ENCODE results near the gene C1QTNF2. TPM values are rescaled to one million over a fixed set of nuclear protein-coding genes. Genes with fewer than 3 reads are reported as not detected.

C1QTNF2 gene
- total and polyA plus RNA-seq, 4 donors: 0.17 to 0.37 (median 0.23) TPM

GRCh38 chr5:160361624-160362228, 8.7 kb downstream of the C1QTNF2 start:
- Histone ChIP-seq H3K4me3 (ENCODE audit: low read depth in 1 of 3, low read length in 3 of 3) (no peak overlapping the region), H3K9ac (ENCODE audit: low read depth in 1 of 2, low read length in 2 of 2) (no peak overlapping the region), H3K27me3 (ENCODE audit: control insufficient read depth in 4 of 4, insufficient read depth in 4 of 4, low read length in 3 of 4) (no peaks in the 10 kb centered on the region), H3K27ac (ENCODE audit: low read depth in 1 of 2, low read length in 2 of 2) (no peak overlapping the region), H3K36me3 (ENCODE audit: control insufficient read depth in 4 of 4, insufficient read depth in 3 of 4, low read depth in 1 of 4, low read length in 3 of 4) (no peaks in the 10 kb centered on the region), H3K9me3 (ENCODE audit: control insufficient read depth in 4 of 4, low read length in 3 of 4) (no peaks in the 10 kb centered on the region), H3K4me1 (ENCODE audit: control insufficient read depth in 4 of 4, insufficient read depth in 4 of 4, low read length in 3 of 4) (no peaks in the 10 kb centered on the region)
- 89% methylated on average over 9 of the region's 9 CpGs for WGBS
- TF ChIP-seq JUND (IDR thresholded peaks at IDR 0.05) (no peak), REST (IDR thresholded peaks at IDR 0.05) (no peak)
- no peak for DNase-seq (ENCODE audit: low spot score)

- no peak overlapping the region for H3K4me3 ChIP-seq (ENCODE audit: low read depth in 1 of 3, low read length in 3 of 3)
- no peaks in the 10 kb centered on the region for H3K9me3 ChIP-seq (ENCODE audit: control insufficient read depth in 4 of 4, low read length in 3 of 4)
- H3K9ac ChIP-seq (ENCODE audit: low read depth in 1 of 2, low read length in 2 of 2): no peak overlapping the region
- DNase-seq (ENCODE audit: low spot score): no peak
- WGBS: 77% methylated on average over 3 of the region's 3 CpGs
- no peaks in the 10 kb centered on the region for H3K36me3 ChIP-seq (ENCODE audit: control insufficient read depth in 4 of 4, insufficient read depth in 3 of 4, low read depth in 1 of 4, low read length in 3 of 4)
- H3K4me1 ChIP-seq (ENCODE audit: control insufficient read depth in 4 of 4, insufficient read depth in 4 of 4, low read length in 3 of 4): no peaks in the 10 kb centered on the region
- TF ChIP-seq REST (IDR thresholded peaks at IDR 0.05) (no peak), RAD21 (IDR thresholded peaks at IDR 0.05) (no peak), HNF4G (IDR thresholded peaks at IDR 0.05) (no peak), NR2F2 (IDR thresholded peaks at IDR 0.05) (no peak), MAX (IDR thresholded peaks at IDR 0.05) (no peak), RXRA (IDR thresholded peaks at IDR 0.05) (no peak), HNF4A (conservative IDR thresholded peaks at IDR 0.05) (no peak)
- no peaks in the 10 kb centered on the region for H3K27me3 ChIP-seq (ENCODE audit: control insufficient read depth in 4 of 4, insufficient read depth in 4 of 4, low read length in 3 of 4)
- H3K27ac ChIP-seq (ENCODE audit: low read depth in 1 of 2, low read length in 2 of 2): no peak overlapping the region
Measured at GRCh38 chr5:160360310-160360709, 10.1 kb downstream of the C1QTNF2 start.

- no peak overlapping the region for H3K27ac ChIP-seq (ENCODE audit: low read depth in 1 of 2, low read length in 2 of 2)
- H3K27me3 ChIP-seq (ENCODE audit: control insufficient read depth in 4 of 4, insufficient read depth in 4 of 4, low read length in 3 of 4): no peaks in the 10 kb centered on the region
- 77% methylated on average over 4 of the region's 4 CpGs for WGBS
Measured at GRCh38 chr5:160359816-160360215, 10.6 kb downstream of the C1QTNF2 start.

More at GRCh38 chr5:160359816-160360215, 10.6 kb downstream of the C1QTNF2 start:
- TF ChIP-seq SP1 (IDR thresholded peaks at IDR 0.05) (no peak), ATF3 (IDR thresholded peaks at IDR 0.05) (no peak), HNF4G (IDR thresholded peaks at IDR 0.05) (no peak), FOXA1 (IDR thresholded peaks at IDR 0.05) (no peak), RXRA (IDR thresholded peaks at IDR 0.05) (no peak), EGR1 (IDR thresholded peaks at IDR 0.05; ENCODE audit: low read depth in 2 of 2) (no peak), CTCF (IDR thresholded peaks at IDR 0.05; ENCODE audit: low read depth, low read length, missing input control) (no peak), GABPA (IDR thresholded peaks at IDR 0.05 in 1 of 2, conservative IDR thresholded peaks at IDR 0.05 in 1 of 2) (no peak), MAX (IDR thresholded peaks at IDR 0.05) (no peak)
- Histone ChIP-seq H3K9me3 (ENCODE audit: control insufficient read depth in 4 of 4, low read length in 3 of 4) (no peaks in the 10 kb centered on the region), H3K4me1 (ENCODE audit: control insufficient read depth in 4 of 4, insufficient read depth in 4 of 4, low read length in 3 of 4) (no peaks in the 10 kb centered on the region), H3K4me3 (ENCODE audit: low read depth in 1 of 3, low read length in 3 of 3) (no peak overlapping the region), H3K36me3 (ENCODE audit: control insufficient read depth in 4 of 4, insufficient read depth in 3 of 4, low read depth in 1 of 4, low read length in 3 of 4) (no peaks in the 10 kb centered on the region), H3K9ac (ENCODE audit: low read depth in 1 of 2, low read length in 2 of 2) (no peak overlapping the region)
- DNase-seq (ENCODE audit: low spot score): no peak
